RWPE1 (cell line): ENCODE results near the gene UGP2.

Source experiments
- CTCF ChIA-PET: fragments of 350-600 bp; sonication (Branson Sonifier 250); formaldehyde crosslinking; extraction: SDS; loops from one replicate; lab custom pipeline; 2021; lab: Yijun Ruan, JAX
- POLR2A ChIA-PET: fragments of 400-600 bp; formaldehyde crosslinking; extraction: SDS; loops from one replicate; lab custom pipeline; 2020; ENCODE audit warnings: antibody characterized with exemption; ENCODE audit not compliant: low non-redundant PET; lab: Yijun Ruan, JAX
- DNase-seq: peaks from one replicate; pipeline ENCODE4 v3.0.0; 2012; ENCODE audit warnings: low spot score
- H3K27ac ChIP-seq: fragments of 450-650 bp; 2 replicates; pipeline ENCODE4 v1.5.1; 2017
- TF ChIP-seq, protein P1 (sequence below): fragments of 450-650 bp; conservative IDR thresholded peaks from 2 replicates; pipeline ENCODE4 v1.5.1; 2017; ENCODE audit warnings: low read depth, mild to moderate bottlenecking

Gene UGP2

DNA sequence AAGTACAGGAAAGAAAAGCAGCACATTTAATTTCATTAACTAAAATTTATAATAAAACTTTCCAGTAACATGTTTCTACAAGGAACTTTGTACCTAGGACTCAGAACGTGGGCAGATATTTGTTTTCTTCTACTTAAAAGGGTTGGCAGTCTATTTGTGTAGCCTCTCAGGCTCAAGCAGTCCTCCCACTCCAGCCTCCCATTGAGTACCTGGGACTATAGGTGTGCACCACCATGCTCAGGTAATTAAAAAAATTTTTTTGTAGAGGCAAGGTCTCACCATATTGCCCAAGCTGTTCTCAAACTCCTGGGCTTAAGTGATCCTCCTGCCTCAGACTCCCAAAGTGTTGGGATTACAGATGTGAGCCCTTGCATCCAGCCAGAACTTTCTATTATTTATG lies 36.8 kb downstream of the UGP2 start:
- ChIA-PET CTCF (interaction anchor here (0.7 kb wide), 1 partner anchor 36 kb away, joined by 3 read pairs; no protein-coding TSS in a partner anchor), POLR2A (no interaction called here)
- TF ChIP-seq, protein P1, sequence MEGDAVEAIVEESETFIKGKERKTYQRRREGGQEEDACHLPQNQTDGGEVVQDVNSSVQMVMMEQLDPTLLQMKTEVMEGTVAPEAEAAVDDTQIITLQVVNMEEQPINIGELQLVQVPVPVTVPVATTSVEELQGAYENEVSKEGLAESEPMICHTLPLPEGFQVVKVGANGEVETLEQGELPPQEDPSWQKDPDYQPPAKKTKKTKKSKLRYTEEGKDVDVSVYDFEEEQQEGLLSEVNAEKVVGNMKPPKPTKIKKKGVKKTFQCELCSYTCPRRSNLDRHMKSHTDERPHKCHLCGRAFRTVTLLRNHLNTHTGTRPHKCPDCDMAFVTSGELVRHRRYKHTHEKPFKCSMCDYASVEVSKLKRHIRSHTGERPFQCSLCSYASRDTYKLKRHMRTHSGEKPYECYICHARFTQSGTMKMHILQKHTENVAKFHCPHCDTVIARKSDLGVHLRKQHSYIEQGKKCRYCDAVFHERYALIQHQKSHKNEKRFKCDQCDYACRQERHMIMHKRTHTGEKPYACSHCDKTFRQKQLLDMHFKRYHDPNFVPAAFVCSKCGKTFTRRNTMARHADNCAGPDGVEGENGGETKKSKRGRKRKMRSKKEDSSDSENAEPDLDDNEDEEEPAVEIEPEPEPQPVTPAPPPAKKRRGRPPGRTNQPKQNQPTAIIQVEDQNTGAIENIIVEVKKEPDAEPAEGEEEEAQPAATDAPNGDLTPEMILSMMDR, result no peak
- no peak for DNase-seq
- H3K27ac ChIP-seq, result no peak overlapping the region

DNA sequence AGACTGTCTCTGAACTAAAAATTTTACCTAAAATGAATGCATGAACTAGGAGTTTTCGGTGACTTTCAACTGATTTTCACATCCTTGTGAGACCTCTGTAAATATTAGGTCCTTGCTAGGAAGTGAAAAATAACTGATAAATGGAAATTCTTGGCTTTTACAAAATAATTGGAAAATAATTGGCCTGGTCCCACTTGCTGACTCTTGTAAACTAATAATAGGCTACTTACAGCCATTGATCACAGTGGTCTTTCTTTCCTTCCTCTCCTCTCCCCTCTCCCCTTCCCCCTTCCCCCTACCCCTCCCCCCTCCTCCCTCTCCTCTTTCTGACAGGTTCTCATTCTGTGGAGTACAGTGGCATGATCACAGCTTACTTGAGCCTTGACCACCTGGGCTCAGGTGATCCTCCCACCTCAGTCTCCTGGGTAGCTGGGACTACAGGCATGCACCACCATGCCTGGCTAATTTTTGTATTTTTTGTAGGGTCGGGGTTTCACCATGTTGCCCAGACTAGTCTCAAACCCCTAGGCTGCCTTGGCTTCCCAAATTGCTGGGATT lies 38.3 kb downstream of the UGP2 start:
- no peak overlapping the region for H3K27ac ChIP-seq
- POLR2A ChIA-PET, result no interaction called here
- CTCF ChIA-PET, result no interaction called here
- TF ChIP-seq, protein P1, result no peak
- no peak for DNase-seq

DNA sequence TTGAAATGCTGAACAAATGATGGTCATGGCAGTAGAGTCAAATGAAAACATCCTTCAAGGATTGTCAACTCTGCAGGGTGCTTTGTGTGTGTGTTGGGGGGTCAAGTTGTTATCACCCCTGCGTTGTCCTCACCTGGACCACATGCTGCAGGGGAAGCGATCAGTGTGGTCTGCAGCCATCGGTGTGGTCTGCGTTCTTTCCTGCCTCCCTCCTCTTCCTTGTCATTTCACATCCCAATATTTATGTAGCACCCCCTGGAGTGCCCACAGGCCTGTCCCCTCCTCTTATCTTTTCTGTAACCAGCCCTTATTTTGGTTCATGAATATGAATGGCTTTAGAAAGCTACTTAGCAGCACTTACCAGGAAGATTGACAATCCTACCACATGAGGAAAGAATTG lies 38.9 kb downstream of the UGP2 start:
- no peak overlapping the region for H3K27ac ChIP-seq
- ChIA-PET CTCF (no interaction called here), POLR2A (no interaction called here)
- DNase-seq, result no peak
- TF ChIP-seq, protein P1, result no peak

DNA sequence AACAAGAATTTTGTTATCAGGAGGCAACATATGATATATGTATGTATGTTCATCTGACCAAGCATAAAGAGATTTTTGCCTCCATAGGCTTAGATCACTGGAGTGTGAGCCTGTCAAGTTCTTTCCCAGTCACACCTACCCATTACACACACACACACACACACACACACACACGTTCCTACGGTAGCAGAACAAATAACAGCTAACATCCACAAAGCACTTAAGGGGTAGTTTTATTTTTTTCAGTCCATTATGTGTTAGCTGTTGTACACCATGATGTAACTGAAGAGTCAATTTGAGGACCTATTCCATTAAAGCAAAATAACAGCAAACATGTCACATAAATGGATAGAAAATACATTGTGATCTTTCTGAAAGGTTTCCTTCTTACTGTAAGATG lies 39.5 kb downstream of the UGP2 start:
- POLR2A ChIA-PET, result no interaction called here
- DNase-seq, result no peak
- TF ChIP-seq, protein P1, result no peak
- H3K27ac ChIP-seq, result no peak overlapping the region
- CTCF ChIA-PET, result no interaction called here

DNA sequence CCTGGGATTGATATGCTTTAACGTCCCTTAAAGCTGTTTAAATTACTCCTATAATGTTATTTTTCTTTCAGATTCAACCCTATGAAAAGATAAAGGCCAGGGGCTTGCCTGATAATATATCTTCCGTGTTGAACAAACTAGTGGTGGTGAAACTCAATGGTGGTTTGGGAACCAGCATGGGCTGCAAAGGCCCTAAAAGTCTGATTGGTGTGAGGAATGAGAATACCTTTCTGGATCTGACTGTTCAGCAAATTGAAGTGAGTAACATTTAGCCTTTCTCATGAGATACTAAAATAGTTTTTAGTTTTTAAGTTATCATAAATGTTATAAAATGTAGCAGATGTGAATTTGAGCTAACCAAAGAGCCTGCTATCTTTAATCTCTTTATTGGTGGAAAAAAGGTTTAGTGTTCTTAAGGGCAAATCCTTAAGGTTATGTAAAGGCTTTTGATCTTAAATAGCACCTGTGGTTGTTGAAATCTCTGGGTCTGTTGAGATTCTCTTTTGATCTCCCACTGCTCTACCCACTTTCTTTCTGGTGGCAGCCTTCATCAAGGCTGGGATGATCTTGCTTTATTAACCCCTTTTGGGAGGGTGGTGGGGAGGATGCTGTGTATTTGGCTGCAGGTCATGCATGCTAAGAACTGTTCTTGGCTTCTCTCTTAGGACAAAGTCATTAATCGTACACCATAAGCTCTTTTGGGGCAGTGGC lies 40.9 kb downstream of the UGP2 start:
- CTCF ChIA-PET, result interaction anchor here (0.7 kb wide), 1 partner anchor 78 kb away, joined by 3 read pairs; no protein-coding TSS in a partner anchor
- TF ChIP-seq, protein P1, result no peak

GRCh38 chr2:63886445-63886844 lies 44.7 kb downstream of the UGP2 start:
- TF ChIP-seq, protein P1, result no peak
- POLR2A ChIA-PET, result no interaction called here
- no peak overlapping the region for H3K27ac ChIP-seq
- DNase-seq, result no peak
- CTCF ChIA-PET, result no interaction called here

More for the DNA sequence above, 40.9 kb downstream of the UGP2 start:
- DNase-seq, result no peak
- POLR2A ChIA-PET, result no interaction called here
- H3K27ac ChIP-seq, result no peak overlapping the region
